Stimulated activated CD4-positive, alpha-beta T cell treated with anti-CD3 and anti-CD28 coated beads, Interleukin-1b, Interleukin-23, amount 100 ng/mL, for 4 hours (primary cell): ENCODE data around the gene MARK1.
"Not testable (repeated sequence)": the region's sequence is repeated elsewhere in the genome, so short reads cannot be mapped to it uniquely, and the experiment has no call there.

Source experiments
- DNase-seq, 2 donors: peaks; one replicate each; pipeline ENCODE4 v3.0.0-alpha.2; 2020; ENCODE audit warnings: low read depth in 2 of 2

Gene MARK1

DNA sequence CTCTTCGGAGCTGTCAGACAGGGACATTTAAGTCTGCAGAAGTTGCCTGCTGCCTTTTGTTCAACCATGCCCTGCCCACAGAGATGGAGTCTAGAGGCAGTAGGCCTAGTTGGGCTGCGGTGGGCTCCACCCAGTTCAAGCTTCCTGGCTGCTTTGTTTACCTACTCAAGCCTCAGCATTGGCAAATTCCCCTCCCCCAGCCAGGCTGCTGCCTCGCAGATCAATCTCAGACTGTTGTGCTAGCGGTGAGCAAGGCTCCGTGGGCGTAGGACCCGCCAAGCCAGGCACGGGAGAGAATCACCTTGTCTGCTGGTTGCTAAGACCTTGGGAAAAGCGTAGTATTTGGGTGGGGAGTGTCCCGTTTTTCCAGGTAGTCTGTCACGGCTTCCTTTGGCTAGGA is 83.2 kb downstream of the MARK1 start:
- not testable (repeated sequence) for DNase-seq

DNA sequence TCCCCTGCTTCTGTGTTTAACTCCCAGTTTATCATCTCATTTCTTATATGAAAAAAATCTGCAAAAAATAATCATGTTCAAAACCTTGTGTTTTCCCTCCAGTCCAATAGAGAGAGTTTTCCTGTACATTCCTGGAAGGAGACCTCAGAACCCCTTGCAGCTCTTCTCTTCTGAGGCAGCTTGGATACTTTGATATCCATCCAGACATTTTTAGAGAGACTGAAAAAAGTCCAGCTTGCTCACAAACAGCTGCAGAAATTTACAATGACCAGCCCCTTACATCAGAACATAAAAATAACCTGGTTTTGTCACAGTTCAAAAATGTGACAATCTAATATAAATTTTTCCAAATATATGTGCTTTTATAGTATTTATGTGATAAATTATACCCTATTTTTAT is 88.9 kb downstream of the MARK1 start:
- no peak for DNase-seq

DNA sequence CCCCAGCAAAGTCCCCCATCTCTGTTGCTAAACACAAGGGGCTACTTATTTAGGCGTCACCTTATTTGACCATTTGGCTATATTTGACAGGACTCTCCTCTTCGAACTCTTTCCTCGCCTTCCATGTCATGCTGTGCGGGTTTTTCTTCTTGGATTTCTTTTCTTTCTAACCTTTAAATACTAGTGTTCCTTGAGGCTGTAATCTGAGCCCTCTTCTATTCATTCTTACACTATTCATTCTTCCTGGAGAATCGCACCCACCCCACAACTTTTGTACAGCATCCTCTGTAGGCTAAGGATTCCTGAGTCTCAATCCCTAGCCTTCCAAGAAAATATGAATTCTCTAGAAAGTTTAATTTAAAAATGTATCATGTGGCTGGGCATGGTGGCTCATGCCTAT is 100.5 kb downstream of the MARK1 start:
- no peak for DNase-seq

DNA sequence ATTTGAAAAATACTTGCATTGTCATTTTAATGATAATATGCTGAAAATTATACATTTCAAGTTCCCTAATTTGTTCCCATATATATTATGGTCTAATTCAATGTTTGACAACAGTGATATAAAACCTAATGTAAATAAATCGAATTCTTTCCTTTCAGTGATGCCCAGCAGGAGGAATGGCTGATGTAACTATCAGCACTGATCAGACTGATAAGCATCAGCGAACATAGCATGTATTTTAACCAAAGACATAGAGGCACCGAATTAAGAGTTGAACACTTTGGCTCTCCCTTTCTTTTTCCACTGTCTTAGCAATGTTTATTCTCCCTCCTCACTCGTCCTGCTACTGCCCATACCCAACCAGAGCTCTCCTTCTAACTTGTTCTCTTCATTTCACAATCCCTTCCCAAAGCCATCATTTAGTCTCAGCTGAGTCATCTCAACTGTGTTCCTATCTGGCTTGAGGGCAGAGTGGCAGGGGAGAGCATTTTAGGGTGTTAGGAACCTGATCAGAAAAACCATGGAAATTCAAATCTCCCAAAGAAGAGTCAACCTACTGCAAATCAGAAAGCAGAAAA is 103.4 kb downstream of the MARK1 start:
- DNase-seq, result no peak

DNA sequence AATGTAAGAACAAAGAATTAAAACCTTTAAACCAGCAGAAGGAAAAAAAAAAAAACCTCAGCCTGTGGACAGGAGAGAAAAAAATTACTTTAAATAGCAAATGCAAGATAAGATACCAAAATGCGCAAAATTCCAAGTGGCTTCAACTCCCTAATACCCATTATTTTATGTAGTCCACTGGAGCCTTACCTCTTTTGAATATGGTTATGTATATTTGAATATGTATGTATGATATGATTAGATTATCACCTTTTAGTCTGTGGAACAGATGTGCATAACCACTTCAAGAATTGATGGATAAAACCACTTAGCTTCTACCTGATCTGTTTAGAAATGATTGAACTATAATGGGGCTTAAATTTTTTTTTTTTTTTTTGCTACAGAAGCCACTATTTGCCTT is 109.8 kb downstream of the MARK1 start:
- no peak for DNase-seq

DNA sequence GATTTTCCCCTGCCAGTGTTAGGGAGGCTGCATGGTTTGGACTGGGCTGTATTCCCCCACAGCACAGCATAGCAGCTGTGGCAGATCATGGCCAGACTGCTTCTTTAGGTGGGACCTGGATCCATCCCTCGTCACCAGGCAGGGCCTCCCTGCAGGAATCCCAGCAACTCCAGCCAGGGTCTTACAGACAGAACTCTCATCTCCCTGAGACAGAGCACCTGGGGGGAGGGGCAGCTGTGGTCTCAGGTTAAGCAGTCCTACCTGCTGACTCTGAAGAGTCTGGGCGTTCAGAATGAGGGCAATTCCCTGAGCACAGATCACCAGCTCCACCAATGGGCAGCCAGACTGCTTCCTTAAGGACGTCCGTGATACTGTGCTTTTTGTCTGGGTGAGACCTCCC is 114.3 kb downstream of the MARK1 start:
- no peak for DNase-seq

DNA sequence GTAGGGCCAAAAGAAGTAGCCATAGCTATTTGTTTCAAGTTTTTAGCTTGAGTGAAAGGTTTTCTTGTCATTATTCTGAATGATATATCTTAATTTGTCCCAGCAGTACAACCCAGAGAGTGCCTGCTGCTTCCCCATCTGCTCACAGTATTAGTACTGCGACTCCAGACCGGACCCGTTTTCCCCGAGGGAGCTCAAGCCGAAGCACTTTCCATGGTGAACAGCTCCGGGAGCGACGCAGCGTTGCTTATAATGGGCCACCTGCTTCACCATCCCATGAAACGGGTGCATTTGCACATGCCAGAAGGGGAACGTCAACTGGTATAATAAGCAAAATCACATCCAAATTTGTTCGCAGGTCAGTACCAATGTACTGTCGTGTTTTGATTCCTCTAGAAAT is 125.1 kb downstream of the MARK1 start:
- no peak for DNase-seq

DNA sequence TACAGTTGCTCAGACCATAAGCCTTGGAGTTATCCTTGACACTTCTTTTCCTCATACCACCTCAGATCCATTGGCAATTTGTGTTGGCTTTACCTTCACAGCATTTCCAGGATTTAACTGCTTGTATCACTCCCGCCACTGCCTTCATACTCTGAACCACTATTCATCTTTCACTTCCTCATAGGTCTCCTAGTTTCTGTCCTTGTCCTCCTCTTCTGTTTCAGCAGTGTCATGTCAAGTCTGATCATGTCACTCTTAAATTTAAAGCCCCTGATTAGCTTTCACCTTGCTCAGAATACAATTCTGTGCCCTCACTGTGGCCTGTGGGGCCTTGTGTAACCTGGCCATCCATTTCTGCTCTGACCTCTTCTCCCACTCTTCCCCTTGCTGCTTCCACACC is 127.6 kb downstream of the MARK1 start:
- no peak for DNase-seq

DNA sequence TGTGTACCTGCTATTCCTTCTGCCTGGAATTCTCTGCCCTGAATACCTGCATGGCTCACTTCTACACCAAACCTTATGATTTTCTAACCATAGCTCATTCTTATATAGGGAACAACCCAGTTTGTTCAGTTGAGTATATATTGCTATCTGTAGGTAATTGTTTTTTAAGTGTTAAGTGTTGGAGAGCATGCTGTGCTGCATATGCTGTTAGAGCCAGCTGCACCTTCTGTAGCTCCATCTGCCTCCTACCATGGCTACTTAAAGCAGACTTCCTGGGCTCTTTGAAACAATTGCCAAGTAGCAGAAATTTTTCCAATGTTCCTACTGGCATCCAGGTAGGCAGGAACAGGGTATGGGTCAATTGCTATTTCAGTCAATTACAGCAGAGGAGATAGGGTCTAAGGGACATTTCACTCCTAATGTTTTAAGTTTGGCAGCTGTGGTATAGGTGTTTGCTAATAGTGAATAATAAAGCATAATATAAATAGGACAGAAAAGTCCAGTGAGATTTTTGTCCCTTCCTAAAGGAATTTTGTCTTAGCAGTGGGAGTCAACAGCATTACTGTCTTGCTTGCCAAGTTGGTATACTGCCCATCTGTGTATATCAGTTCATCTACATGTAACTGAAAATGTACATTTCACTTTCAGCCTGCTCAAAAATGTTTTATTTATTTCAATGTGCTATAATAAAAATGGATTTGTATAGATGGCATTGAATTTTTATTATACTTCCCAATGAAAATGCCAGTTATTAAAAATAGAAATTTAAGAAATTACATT is 128.2 kb downstream of the MARK1 start:
- no peak for DNase-seq

DNA sequence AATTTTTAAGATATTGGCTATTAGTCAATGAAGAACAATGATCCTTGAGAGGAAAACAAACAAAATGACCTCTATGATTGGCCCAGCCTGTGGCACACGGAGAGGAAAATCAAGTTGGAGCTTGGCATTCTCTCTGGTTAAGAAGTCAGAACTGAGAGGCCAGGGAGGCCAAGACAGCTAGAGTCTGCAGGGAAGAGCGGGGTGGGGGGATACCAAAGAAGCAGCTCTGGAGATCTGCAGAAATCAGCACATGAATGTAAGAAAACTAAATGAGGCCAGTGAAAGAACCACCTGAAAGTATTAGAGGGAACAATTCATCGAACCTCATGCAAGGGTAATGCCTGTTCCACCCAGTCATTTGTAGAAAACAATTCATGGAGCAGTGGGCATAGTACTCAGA is 138.4 kb downstream of the MARK1 start:
- DNase-seq, result no peak

DNA sequence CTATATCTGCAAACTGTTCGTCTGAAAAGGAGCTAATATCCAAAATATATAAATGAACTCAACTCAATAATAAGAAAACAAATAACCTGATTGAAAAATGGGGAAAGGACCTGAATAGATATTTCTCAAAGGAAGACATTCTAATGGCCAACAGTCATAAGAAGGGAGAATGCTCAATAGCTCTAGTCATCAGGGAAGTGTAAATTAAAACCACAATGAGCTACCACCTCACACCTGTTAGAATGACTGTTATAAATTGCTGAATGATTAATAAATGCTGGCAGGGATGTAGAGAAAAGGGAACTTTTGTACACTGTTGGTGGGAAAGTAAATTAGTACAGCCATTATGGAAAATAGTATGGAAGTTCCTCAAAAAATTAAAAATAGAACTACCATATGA is 141.1 kb downstream of the MARK1 start:
- no peak for DNase-seq

DNA sequence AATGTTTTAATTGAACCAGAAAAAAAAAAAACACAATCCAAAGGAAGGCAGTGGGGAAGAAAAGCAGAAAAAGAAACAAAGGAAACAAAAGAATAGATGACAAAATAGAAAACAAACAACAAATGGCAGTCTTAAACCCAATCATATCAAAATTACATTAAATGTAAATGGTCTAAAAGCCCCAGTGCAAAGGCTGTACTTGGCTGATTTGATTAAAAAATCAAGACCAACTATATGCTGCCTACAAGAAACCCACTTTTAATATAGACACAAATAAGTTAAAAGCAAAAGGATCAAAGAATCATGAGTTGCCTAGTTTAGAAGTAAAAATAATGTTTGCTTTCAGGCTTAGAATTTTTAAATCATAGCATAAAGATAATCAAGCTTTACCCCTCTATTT is 142.4 kb downstream of the MARK1 start:
- no peak for DNase-seq

DNA sequence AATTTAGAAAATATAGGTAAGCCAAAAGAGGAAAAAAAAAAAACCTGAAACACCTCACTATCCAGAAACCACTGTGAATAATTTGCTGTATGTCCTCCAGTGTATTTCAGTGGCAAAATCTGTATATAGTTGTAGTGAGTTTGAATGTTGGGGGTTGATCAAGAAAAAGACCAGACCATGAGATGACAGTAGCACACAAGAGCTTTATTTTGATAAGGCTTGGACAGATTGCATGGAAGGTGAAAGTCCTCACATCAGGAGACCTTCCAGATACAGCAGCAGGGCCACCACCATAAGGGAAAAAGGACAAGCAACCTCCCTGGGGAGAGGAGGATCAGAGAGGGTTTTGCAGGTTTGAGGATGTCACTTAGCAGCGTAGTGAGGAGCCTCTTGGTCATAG is 146.0 kb downstream of the MARK1 start:
- no peak for DNase-seq

DNA sequence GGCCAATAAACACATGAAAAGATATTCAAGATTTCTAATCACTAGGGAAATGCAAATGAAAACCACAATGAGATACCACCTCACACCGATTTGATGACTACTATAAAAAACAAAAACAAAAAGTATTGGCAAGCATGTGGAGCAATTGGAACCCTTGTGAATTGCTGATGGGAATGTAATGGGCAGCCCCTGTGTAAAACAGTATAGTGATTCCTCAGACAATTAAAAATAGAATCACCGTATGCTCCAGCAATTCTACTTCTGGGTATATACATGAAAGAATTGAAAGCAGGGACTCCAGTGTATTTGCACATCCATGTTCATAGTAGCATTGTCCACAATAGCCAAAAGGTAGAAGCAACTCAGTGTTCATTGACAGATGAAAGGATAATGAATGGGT is 149.3 kb downstream of the MARK1 start:
- DNase-seq, result no peak

DNA sequence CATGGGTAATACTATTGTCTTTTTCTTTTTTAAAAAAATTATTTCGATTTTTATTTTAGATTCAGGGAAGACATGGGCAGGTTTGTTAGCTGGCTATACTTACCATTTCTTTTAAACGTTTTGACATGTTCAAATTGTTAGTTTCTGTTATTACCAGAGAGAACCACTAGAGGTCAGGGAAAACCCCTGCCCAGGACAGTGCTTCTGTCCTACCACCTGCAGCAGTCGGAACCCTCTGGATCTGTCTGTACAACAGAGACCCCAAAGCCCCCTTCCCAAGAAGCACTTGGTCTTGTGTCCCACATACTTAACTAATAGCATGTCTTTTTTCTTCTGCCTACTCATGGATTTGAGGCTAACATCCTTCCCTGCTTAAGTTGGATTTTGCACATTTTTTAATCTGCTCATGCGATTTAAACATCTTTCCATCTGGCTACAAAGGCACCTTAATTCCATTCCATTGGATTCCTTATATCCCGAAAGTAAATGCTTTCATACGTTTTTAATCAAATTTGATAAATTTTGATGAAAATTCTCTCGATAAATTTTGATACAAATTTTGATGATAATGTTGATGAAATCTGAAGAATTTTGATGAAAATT is 152.2 kb downstream of the MARK1 start:
- no peak for DNase-seq

DNA sequence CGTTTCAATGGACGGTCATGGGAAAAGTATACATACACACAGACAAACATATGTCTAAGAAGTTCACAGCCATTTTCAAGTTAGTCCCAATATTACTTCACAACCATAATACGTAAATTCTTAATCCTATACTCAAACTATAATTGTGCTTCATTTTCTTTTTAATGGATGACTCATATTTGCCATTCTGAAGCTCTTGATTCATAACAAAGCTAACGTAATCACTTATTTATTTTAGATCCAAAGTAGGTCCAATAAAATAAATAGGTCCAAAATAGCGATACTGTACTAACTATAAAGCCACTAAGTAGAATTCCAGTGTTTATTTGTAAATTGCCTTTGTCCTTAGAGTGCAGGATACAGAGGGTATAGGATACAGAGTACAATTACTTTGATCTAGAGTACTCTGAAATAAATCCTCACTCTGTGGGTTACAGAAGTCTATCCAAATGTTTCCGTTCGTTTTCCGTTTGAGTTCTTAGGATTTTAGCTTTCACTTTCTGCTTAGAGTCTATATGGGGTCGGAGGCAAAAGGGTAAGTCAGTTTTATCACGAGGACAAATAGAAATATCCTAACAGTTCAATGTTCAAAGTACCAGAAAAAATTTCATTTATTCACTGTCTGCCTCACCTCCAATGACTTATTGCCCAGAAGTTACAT is 153.4 kb downstream of the MARK1 start:
- no peak for DNase-seq

DNA sequence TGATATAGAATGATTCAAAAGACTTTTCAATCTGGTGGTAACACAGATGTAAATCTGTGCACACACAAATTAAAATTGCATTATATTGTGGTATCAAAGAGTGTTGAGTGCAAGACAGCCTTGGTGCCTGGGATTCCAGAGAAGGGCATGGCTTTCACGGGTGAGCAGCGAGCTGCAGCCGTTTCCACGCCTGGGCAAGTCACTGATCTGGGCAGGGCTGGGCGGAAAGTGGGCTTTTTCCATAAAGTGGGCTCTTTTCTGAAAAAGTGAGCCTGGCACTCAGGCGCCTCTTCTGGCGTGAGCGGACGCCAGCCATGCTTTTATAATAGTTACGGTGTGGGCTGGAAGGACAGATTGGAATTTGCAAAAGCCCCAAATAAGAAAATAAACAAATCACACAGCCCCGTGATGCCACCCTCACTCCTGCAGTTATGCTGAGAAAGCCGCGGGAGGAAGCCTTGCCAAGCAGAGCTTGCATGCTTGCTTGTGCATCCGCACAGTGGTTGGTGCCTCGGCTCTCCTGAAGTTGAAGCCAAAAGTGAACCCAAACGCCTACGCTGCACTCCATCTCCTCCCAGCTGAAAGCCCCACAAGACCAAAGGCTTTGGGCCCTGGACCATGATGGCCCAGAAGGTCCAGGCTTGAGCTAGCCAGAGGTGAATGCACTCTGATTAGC is 155.1 kb downstream of the MARK1 start:
- DNase-seq, result no peak

DNA sequence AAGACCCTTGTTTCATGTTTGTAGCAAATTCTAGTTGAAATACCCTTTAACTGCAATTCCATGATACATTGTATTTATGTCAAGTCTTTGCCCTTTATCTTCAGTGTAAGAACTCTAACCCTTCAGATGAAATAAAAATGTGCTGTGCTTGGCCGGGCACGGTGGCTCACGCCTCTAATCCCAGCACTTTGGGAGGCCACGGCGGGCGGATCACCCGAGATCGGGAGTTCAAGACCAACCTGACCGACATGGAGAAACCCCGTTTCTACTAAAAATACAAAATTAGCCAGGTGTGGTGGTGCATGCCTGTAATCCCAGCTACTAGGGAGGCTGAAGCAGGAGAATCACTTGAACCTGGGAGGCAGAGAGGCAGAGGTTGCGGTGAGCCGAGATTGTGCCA is 155.8 kb downstream of the MARK1 start:
- not testable (repeated sequence) for DNase-seq

DNA sequence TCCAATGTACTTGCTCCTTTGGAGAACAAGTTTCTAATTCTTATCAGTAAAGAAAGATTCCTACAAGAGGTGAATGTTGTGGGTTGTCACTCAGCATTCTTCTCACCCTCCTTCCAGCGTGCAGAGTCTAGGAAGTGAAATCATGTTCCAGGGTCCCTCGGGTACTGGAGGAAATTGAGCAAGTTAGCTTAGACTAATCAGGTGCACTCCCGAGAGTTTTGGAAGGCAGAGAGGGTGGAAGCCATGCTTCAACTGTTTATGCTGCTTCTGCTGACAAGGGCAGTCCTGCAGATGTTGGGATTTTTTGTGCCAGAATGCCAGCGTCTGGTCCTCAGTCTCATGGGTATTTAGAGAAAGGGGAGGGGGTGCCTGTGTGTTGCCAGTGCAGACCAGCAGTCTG is 157.0 kb downstream of the MARK1 start:
- no peak for DNase-seq

DNA sequence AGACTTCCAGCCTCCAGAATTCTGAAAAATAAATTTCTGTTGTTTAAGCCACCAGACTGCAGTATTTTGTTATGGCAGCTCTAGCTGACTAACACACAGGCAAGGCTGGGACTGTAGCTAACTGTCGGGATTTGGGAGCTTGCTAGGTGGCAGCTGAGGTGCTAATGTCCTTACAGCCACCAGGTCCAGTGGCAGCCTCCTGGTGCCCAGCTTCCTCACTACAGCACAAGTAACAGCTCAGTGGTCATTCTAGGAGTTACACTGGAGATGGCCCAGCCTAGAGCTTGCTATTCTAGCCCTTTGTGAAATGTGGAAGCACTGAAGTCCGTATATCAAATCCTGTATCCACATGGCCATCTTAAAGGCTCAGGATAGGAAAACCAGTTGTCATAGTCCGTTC is 157.9 kb downstream of the MARK1 start:
- DNase-seq, result no peak

DNA sequence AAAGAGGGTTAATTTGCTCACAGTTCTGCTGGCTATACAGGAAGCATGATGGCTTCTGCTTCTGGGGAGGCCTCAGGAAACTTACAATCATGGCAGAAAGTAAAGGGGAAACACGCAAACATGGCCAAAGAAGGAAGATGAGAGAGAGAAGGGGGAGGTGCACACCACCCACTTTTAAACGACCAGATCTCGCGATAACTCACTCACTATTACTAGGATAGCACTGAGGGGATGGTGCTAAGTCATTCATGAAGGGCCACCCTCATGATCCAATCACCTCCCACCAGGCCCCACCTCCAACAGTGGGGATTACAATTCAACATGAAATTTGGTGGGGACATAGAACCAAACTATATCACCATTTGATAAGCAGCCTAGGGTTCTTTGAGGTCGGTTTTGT is 159.9 kb downstream of the MARK1 start:
- no peak for DNase-seq

DNA sequence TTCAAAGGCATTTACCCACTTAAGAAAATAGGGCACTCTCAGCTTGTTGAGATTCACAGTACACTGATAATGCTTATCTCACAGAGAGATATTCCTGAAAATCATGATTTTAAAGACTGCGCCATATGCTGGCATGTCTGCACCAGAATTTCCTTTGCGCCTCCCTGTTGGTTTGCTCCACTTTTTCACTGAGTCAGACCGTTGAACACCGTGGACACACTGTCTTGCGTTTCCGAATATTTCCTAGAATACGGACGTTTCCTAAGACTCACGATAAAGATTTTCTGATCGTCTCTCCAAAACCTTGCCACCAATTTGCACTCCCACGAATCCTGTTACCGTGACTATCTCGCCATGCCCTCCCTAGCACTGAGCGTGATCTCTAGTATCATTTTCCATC is 161.7 kb downstream of the MARK1 start:
- DNase-seq, result no peak
